CD4-positive, alpha-beta T cell treated with Interleukin-17A for 1 hour (primary cell): ENCODE data around the gene PIK3R5.
"Not testable (repeated sequence)": the region's sequence is repeated elsewhere in the genome, so short reads cannot be mapped to it uniquely, and the experiment has no call there.

Experiments used
- DNase-seq: peaks from one replicate; pipeline ENCODE4 v3.0.0-alpha.2; 2020

Gene PIK3R5

GRCh38 chr17:8984225-8984624, 18.7 kb upstream of the PIK3R5 start:
- not testable (repeated sequence) for DNase-seq

DNA sequence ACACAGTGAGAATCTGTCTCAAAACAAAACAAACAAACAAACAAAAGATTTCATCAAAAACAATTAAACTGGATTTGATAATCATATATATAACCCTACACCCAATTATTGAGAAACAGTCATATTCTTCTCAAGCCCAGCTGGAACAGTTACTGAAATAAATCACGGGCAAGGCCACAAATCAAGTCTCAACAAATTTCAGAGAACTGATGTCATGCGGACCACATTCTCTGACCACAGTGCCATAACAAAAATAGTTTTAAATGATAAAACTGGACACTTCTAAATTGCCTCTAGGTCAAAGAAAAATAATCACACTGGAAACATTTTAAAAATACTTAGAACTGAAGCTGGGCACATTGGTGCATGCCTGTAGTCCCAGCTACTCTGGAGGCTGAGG, 15.9 kb upstream of the PIK3R5 start:
- DNase-seq = no peak

DNA sequence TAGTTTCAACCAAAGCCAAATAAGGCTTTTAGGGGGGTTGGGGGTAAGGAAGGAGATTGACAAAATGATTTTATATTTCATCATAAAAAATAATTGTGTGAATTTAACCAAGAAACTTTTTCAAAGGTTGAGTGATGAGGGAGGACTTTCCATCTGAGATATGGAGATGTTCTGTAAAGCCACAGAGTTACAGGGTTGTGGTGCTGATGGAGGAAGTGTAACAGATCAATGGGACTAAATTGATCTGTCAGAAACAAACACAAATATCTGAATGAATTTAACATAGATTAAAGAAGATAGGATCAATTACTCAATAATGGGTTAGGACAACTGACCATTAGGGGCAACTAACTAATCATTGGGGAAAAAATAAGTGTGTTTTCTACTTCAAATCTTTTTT, 14.2 kb upstream of the PIK3R5 start:
- no peak for DNase-seq

DNA sequence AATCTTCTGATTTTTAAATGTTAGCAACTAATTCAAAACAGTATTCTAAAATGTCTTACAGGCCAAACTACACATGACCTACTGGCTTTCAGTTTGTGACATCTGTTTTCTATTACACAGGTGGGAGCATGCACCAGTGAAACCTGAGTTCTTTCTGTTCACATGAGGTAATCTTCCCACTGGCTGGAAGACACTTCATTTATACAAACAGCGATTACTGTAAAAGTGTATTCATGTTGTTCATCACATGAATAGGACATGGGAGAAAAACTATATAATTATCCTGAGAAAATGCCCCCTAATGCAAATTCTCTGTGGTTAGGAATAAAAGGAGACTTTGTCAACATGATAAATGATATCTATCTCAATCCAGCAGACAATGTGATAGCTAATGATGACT, 11.1 kb upstream of the PIK3R5 start:
- DNase-seq = no peak

GRCh38 chr17:8975091-8975725, 9.7 kb upstream of the PIK3R5 start:
- no peak for DNase-seq

- no peak for DNase-seq
Observed at GRCh38 chr17:8969901-8970300, 4.4 kb upstream of the PIK3R5 start.

DNA sequence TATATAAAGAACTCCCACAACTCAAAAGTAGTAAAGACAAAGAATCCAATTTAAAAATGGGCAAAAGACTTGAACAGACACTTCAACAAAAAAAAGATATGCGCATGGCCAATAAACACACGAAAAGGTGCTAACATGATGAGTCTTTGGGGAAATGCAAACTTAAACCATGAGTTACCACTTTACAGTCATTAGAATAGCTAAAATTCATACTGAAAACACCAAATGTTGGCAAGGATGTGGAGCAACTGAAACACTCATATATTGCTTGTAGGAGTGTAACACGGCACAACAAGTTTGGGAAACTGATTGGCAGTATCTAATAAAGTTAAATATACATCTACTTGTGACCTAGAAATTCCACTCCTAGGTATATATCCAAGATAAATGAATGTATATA, 3.0 kb upstream of the PIK3R5 start:
- DNase-seq = no peak

DNA sequence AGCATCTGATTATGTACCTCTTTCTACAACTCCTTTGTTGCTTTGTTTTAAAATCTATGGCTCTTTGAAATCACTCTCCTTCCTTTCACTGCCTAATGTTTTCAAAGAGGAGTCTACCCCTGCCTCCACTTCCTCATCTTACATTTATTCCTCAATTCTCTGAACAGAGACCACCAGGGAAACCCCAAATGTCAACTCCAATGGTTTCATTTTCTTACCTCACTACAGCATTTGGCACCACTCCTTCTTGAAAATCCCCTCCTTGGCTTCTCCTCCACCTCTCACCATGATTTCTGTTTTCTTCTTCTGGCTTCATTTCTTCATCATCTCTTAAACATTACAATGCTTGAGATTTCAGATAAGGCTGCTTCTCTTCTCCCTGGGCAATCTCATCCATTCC, 2.4 kb upstream of the PIK3R5 start:
- DNase-seq = no peak

GRCh38 chr17:8966926-8967325, 1.4 kb upstream of the PIK3R5 start:
- peak; percentile 38 for DNase-seq

- DNase-seq = peak; percentile 69
Observed at GRCh38 chr17:8964801-8965393, 610 bp downstream of the PIK3R5 start.

DNA sequence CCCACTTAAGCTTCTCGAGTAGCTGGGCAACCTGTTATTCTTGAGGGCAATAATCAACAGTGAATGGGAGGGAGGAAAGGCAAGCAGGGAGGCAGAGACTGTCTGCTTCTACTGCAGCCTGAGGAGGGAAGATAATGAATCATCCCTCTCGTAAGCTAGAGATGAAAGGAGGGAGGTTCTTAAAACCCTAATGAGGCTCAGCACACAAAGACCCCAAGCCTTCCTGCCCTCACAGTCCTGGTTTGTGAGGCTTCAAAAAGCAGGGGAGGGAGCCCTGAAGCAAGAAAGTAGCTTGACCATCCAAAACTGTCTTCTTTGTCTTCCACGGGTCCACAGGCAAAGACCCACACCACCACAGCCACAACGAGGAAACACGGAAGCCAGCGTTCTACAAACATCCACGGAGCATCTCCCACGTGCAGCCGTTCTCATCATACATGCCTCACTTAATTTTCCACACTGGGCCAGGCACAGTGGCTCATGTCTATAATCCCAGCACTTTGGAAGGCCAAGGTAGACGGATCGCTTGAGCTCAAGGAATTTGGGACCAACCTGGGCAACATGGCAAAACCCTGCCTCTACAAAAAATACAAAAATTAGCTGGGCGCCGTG, 1.8 kb downstream of the PIK3R5 start:
- DNase-seq = no peak

DNA sequence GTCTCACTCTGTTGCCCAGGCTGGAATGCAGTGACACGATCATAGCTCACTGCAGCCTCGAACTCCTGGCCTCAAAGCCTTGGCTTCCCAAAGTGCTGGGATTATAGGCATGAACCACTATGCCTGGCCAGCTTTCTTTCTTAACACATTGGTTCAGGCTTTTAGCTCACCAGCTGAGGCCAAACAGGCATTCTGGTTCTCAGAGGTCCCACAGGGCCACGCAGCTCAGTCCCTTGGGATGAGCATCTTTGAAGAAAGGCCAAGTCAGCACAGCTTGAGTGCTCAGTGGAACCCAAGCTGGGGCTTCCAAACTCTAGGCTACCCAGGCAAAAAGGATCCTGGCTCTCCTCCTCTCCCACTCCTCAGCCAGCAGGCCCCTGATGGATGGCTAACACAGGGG, 2.5 kb downstream of the PIK3R5 start:
- DNase-seq = no peak

GRCh38 chr17:8961829-8962228, 3.7 kb downstream of the PIK3R5 start:
- no peak for DNase-seq

- DNase-seq = no peak
Observed at GRCh38 chr17:8960325-8961140, 5.0 kb downstream of the PIK3R5 start.

GRCh38 chr17:8959312-8959918, 6.1 kb downstream of the PIK3R5 start:
- DNase-seq = no peak

- no peak for DNase-seq
Observed at GRCh38 chr17:8957721-8958120, 7.8 kb downstream of the PIK3R5 start.

GRCh38 chr17:8956465-8956902, 9.0 kb downstream of the PIK3R5 start:
- no peak for DNase-seq

DNA sequence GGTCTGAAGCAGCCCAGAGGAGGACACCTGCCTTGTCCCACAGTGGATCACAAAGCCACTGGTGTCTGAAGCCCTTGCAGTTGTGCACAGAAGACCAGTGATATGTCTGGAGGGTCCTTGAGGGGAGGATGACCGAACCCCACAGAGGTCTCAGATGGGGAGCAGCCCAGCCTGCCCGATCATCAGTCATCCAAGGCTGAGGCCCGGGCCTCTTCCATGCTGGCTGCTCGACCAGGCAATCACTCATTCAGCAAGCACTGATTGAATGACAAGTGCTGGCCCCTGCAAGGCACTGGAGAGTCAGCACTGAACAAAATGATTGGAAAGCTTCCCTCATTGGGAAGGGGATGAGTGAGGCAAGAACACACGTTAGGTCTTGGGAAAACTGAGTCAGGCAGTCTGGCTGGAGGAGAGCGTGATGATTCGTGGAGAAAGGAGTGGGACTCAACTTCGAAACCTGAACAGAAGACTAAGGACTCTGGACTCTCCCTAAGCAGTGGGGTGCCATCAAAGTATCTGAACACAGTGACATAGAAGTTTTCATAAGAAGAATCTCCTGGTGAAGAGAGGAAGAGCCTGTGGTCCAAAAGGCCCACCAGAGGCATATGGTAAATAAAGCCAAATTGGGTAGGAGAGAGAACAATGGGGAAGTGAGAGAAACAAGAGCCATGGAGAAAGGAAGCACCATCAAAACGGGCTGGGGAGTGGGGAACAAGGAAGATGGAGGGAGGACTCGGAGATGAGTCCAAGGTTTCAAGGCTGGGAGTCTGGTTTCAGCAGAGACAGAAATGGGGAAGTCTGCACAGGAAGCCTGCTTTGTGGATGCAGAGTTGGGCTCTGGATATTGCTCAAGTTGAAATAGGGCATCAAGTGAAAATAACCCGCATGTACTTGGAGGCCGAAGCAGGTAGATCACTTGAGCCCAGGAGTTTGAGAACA, 10.2 kb downstream of the PIK3R5 start:
- DNase-seq = no peak

DNA sequence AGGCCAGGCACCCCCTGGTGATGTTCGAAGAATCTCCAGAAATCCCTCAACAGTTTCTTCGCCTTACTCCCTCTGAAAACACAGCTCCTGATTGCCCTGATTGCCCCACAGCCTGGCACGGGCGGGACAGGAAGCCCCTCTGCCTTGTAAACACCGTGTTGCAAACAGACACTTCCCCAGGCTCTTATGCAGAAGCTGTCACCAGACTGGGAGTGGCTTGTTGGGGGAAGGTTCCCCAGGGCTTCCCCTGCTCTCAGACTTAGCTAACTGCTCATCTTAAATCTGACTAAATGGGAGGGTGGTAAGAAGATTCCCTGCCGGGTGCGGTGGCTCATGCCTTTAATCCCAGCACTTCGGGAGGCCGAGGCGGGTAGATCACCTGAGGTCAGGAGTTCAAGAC, 11.2 kb downstream of the PIK3R5 start:
- peak; percentile 90 for DNase-seq

- peak; percentile 73 for DNase-seq
Observed at GRCh38 chr17:8953156-8953885, 12.2 kb downstream of the PIK3R5 start.

- peak; percentile 54 for DNase-seq
Observed at GRCh38 chr17:8952191-8952590, 13.3 kb downstream of the PIK3R5 start.
